Vagina (tissue), 2 donors: Measurements from ENCODE around the gene CECR2.

Experiments
- POLR2A ChIP-seq, 2 donors: fragments of 450-650 bp; IDR thresholded peaks; one replicate each; pipeline ENCODE4 v1.6.1; 2017; ENCODE audit warnings: antibody characterized with exemption in 2 of 2, mild to moderate bottlenecking in 2 of 2, moderate library complexity in 2 of 2
- POLR2AphosphoS5 ChIP-seq, 2 donors: sonication (generic); formaldehyde crosslinking; IDR thresholded peaks; one replicate each; pipeline ENCODE4 v1.9.0; 2017; ENCODE audit warnings: antibody characterized with exemption in 2 of 2, mild to moderate bottlenecking in 2 of 2, low read depth in 1 of 2; ENCODE audit not compliant: insufficient read depth in 1 of 2
- TF ChIP-seq, protein P1 (sequence below), 3 experiments: fragments of 450-650 bp in 2 of 3; fragments of 200-600 bp in 1 of 3; sonication (generic) in 1 of 3; IDR thresholded peaks; one replicate each; pipeline ENCODE4 v1.5.1; 2017 to 2019; ENCODE audit warnings: antibody characterized with exemption in 3 of 3, mild to moderate bottlenecking in 2 of 3, moderate library complexity in 2 of 3

DNA sequence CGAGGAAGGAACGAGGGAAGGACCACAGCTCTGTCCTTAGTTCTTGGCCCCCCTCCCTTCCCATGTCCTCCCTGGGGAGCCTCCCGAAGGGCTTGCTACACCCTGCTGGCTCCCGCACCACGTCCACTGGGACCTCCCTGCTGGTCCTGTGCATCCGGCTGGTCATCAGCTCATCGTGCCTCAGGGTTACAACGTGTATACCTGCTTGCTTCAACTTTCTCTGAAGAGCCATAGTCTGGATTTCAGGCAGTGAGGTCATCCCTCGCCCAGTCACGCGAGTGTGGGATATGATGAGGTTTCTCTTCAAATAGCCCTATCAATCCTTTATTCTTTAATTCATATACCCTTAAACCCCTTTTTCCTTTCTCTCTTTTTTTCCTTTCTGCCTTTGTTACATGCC, 21.5 kb upstream of the CECR2 start:
- TF ChIP-seq, protein P1, sequence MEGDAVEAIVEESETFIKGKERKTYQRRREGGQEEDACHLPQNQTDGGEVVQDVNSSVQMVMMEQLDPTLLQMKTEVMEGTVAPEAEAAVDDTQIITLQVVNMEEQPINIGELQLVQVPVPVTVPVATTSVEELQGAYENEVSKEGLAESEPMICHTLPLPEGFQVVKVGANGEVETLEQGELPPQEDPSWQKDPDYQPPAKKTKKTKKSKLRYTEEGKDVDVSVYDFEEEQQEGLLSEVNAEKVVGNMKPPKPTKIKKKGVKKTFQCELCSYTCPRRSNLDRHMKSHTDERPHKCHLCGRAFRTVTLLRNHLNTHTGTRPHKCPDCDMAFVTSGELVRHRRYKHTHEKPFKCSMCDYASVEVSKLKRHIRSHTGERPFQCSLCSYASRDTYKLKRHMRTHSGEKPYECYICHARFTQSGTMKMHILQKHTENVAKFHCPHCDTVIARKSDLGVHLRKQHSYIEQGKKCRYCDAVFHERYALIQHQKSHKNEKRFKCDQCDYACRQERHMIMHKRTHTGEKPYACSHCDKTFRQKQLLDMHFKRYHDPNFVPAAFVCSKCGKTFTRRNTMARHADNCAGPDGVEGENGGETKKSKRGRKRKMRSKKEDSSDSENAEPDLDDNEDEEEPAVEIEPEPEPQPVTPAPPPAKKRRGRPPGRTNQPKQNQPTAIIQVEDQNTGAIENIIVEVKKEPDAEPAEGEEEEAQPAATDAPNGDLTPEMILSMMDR (IDR thresholded peaks at IDR 0.05), result no peak
- TF ChIP-seq POLR2AphosphoS5 (IDR thresholded peaks at IDR 0.05; ENCODE audit: insufficient read depth in 1 of 2, low read depth in 1 of 2), result no peak
- TF ChIP-seq POLR2A (IDR thresholded peaks at IDR 0.05), result no peak
